PC-3 (cell line): ENCODE results near the gene HLA-F. TPM values are rescaled to one million over a fixed set of nuclear protein-coding genes. Genes with fewer than 3 reads are reported as not detected.

Experiments
- ATAC-seq: fragments of 200-7000 bp; cut with Tn5 transposase; 2 replicates; pipeline ENCODE4 v1.9.1; 2020; ENCODE audit warnings: mild to moderate bottlenecking, moderate library complexity
- BruUV-seq: library from RNA; stranded (reverse); fragments of 400-500 nt; replicated peaks from 2 replicates; lab custom pipeline; 2021; lab: Mats Ljungman, UMichigan
- CTCF ChIA-PET: fragments of 300-600 bp; sonication (Branson Sonifier 250); formaldehyde crosslinking; loops from one replicate; lab custom pipeline; 2022; ENCODE audit warnings: antibody characterized with exemption; lab: Charles Lee
- POLR2A ChIA-PET: fragments of 300-600 bp; sonication (Branson Sonifier 250); formaldehyde crosslinking; loops from one replicate; lab custom pipeline; 2022; ENCODE audit warnings: antibody characterized with exemption; ENCODE audit not compliant: unreplicated experiment; lab: Charles Lee
- DNase-seq: peaks from one replicate; pipeline ENCODE4 v3.0.0-alpha.2; 2015
- H2AFZ ChIP-seq: fragments of 300-600 bp; sonication (generic); 2 replicates; pipeline ENCODE4 v1.6.0; 2016; ENCODE audit warnings: antibody characterized with exemption, low read length
- H3F3A ChIP-seq: fragments of 300-600 bp; sonication (generic); one replicate; pipeline ENCODE4 v1.6.0; 2017; ENCODE audit warnings: antibody characterized with exemption, low read length, control low read depth, mild to moderate bottlenecking; ENCODE audit not compliant: unreplicated experiment
- H3K27ac ChIP-seq: fragments of 300-600 bp; sonication (generic); 2 replicates; pipeline ENCODE4 v1.5.1; 2016; ENCODE audit warnings: mild to moderate bottlenecking, low read length
- H3K27me3 ChIP-seq: fragments of 300-600 bp; sonication (generic); 2 replicates; pipeline ENCODE4 v1.6.1; 2016; ENCODE audit warnings: low read length, mixed read lengths
- H3K36me3 ChIP-seq: fragments of 300-600 bp; sonication (generic); 2 replicates; pipeline ENCODE4 v1.6.1; 2016; ENCODE audit warnings: low read depth, mixed run types, low read length, mixed read lengths
- H3K4me1 ChIP-seq: fragments of 300-600 bp; sonication (generic); 2 replicates; pipeline ENCODE4 v1.5.1; 2016; ENCODE audit warnings: low read length; ENCODE audit not compliant: insufficient read depth
- H3K4me2 ChIP-seq: fragments of 300-600 bp; sonication (generic); 2 replicates; pipeline ENCODE4 v1.6.0; 2016; ENCODE audit warnings: low read length
- H3K4me3 ChIP-seq: fragments of 300-600 bp; sonication (generic); 2 replicates; pipeline ENCODE4 v1.5.1; 2016; ENCODE audit warnings: mild to moderate bottlenecking, low read length, mixed read lengths
- H3K79me2 ChIP-seq: fragments of 300-600 bp; sonication (generic); 2 replicates; pipeline ENCODE4 v1.6.1; 2017; ENCODE audit warnings: low read length, mixed read lengths
- H3K9ac ChIP-seq: fragments of 300-600 bp; sonication (generic); 2 replicates; pipeline ENCODE4 v1.6.0; 2016; ENCODE audit warnings: mild to moderate bottlenecking, low read length
- H3K9me2 ChIP-seq: fragments of 300-600 bp; sonication (generic); replicated peaks from 2 replicates; pipeline ENCODE4 v1.6.1; 2016; ENCODE audit warnings: mixed run types, low read length, mixed read lengths
- H3K9me3 ChIP-seq: fragments of 300-600 bp; sonication (generic); 2 replicates; pipeline ENCODE4 v1.6.1; 2016; ENCODE audit warnings: low read length, mixed read lengths
- H4K20me1 ChIP-seq: fragments of 300-600 bp; sonication (generic); 2 replicates; pipeline ENCODE4 v1.6.1; 2016; ENCODE audit warnings: low read length, mixed read lengths
- CTCF ChIP-seq: fragments of 300-600 bp; sonication (generic); conservative IDR thresholded peaks from 2 replicates; pipeline ENCODE4 v1.5.1; 2017; ENCODE audit warnings: antibody characterized with exemption, low read depth, mild to moderate bottlenecking, low read length
- EZH2 ChIP-seq: fragments of 300-600 bp; sonication (generic); IDR thresholded peaks from one replicate; pipeline ENCODE4 v1.6.1; 2017; ENCODE audit warnings: antibody characterized with exemption, mild to moderate bottlenecking, low read length; ENCODE audit not compliant: unreplicated experiment
- EZH2phosphoT487 ChIP-seq: fragments of 300-600 bp; sonication (generic); IDR thresholded peaks from 2 replicates; pipeline ENCODE4 v1.6.1; 2018; ENCODE audit warnings: mild to moderate bottlenecking, antibody characterized with exemption, low read length, borderline replicate concordance
- intact Hi-C: fragments of 100-400 bp; cut with micrococcal nuclease; formaldehyde crosslinking; loops from 2 replicates; pipeline ENCODE4 v1.9.0; 2023
- total RNA-seq: library from RNA; depleted of rRNA; stranded (reverse); fragments of >200 nt; gene quantifications from 2 replicates; pipeline ENCODE4 v1.2.3, GENCODE V29; 2014

Gene HLA-F
- total RNA-seq, 1 experiment from 2014 or later, result 16.1 TPM

- no peak overlapping the region for H3K27ac ChIP-seq
- no peaks in the 10 kb centered on the region for H3K79me2 ChIP-seq
- H3K27me3 ChIP-seq, result no peaks in the 10 kb centered on the region
- H3K9me3 ChIP-seq, result no peaks in the 10 kb centered on the region
- peaks cover 16% of the 10 kb centered on the region for H3K4me1 ChIP-seq
- ChIA-PET CTCF (no interaction called here), POLR2A (no interaction called here)
- H2AFZ ChIP-seq, result no peak overlapping the region
- no peaks in the 10 kb centered on the region for H3K36me3 ChIP-seq
- H3K9me2 ChIP-seq, result no peaks in the 10 kb centered on the region
- H3K4me2 ChIP-seq, result no peak overlapping the region
- no peak for ATAC-seq
- TF ChIP-seq EZH2phosphoT487 (no peak), CTCF (no peak), EZH2 (no peak)
- DNase-seq, result no peak
- BruUV-seq, result no TSS peak
- no peak overlapping the region for H3K9ac ChIP-seq
- H4K20me1 ChIP-seq, result no peaks in the 10 kb centered on the region
- H3K4me3 ChIP-seq, result no peak overlapping the region
- H3F3A ChIP-seq, result no peaks in the 10 kb centered on the region
- intact Hi-C loops, result no loop called here
Observed at GRCh38 chr6:29680416-29680815, 42.8 kb upstream of the HLA-F start.

- Histone ChIP-seq H3F3A (no peaks in the 10 kb centered on the region), H3K9me3 (no peaks in the 10 kb centered on the region), H3K36me3 (no peaks in the 10 kb centered on the region), H3K27me3 (no peaks in the 10 kb centered on the region), H3K27ac (no peak within 1 kb of the TSS), H3K9ac (no peak within 1 kb of the TSS), H4K20me1 (no peaks in the 10 kb centered on the region), H3K4me1 (peaks cover 16% of the 10 kb centered on the region), H3K4me3 (no peak within 1 kb of the TSS), H2AFZ (no peak within 1 kb of the TSS), H3K4me2 (no peak within 1 kb of the TSS), H3K9me2 (no peaks in the 10 kb centered on the region), H3K79me2 (no peaks in the 10 kb centered on the region)
- ChIA-PET POLR2A (no interaction called here), CTCF (no interaction called here)
- TF ChIP-seq EZH2phosphoT487, result no peak
- no peak for TF ChIP-seq CTCF
- TF ChIP-seq EZH2, result no peak
- intact Hi-C loops, result no loop called here
- ATAC-seq (no peak), DNase-seq (no peak)
- BruUV-seq, result no TSS peak
Observed at GRCh38 chr6:29680904-29681303, 42.3 kb upstream of the HLA-F start, which contains the start of gene ZFP57. Gene ZFP57 (minus strand): TSS chr6:29681152. CDS start chr6:29677003, 4,149 bp downstream.

GRCh38 chr6:29681811-29682210 lies 41.4 kb upstream of the HLA-F start:
- CTCF ChIA-PET, result no interaction called here
- BruUV-seq, result no TSS peak
- intact Hi-C loops, result no loop called here
- TF ChIP-seq EZH2 (no peak), EZH2phosphoT487 (no peak), CTCF (no peak)
- Histone ChIP-seq H3K4me1 (peaks cover 16% of the 10 kb centered on the region), H3K27ac (no peak overlapping the region), H3K9ac (no peak overlapping the region), H3K36me3 (no peaks in the 10 kb centered on the region), H2AFZ (no peak overlapping the region), H3K79me2 (no peaks in the 10 kb centered on the region), H3K4me2 (no peak overlapping the region), H3K9me2 (no peaks in the 10 kb centered on the region), H3K4me3 (no peak overlapping the region), H3K27me3 (no peaks in the 10 kb centered on the region), H4K20me1 (no peaks in the 10 kb centered on the region), H3K9me3 (no peaks in the 10 kb centered on the region), H3F3A (no peaks in the 10 kb centered on the region)
- no peak for DNase-seq
- no peak for ATAC-seq
- POLR2A ChIA-PET, result interaction anchor here (0.5 kb wide), 1 partner anchor 267 kb away, joined by 5 read pairs; no protein-coding TSS in a partner anchor
